ENCODE results near the gene RPL13. TPM values are rescaled to one million over a fixed set of nuclear protein-coding genes. Genes with fewer than 3 reads are reported as not detected.

Gene RPL13
- total RNA-seq, 1 experiment from 2014 or later, result 2,157 TPM

DNA sequence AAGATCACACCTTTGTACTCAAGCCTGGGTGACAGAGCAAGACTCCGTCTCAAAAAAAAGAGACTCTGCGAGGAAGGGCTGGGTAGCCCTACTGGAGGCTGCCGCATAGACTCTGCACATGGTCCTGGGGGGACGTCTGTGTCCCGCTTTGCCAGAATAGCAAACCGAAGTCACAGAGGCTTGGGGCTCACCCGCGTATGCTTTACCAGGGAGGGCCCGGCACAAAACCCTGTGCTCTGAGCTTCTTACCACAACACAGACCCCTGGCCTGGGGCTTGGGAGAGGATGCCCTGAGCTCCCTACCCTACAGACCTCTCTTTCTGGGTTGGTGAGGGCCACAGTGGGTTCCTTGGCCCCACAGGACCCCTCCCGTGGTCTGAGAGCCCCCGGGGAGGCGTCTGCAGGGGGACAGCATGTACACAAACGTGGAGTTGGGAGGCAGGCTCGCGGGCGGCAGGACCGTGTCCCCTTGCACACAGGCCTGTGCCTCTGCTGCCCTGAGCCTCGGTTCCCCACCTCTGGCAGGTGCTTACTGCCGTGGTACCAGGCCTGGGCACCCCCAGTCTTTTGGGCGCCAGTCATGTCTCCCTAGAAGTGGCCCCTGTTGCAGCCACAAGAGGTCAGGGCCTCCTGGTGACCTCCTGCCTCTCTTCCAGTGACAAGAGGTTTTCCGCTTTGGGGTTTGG lies 28.9 kb downstream of the RPL13 start:
- Histone ChIP-seq H2BK20ac (ENCODE audit: low read depth, low read length, poor library complexity, severe bottlenecking) (no peak overlapping the region), H3K18ac (ENCODE audit: insufficient read length, low read depth, low read length) (no peak overlapping the region), H3K4me2 (ENCODE audit: insufficient read depth, insufficient read length, low read length) (no peak overlapping the region), H3K27me3 (ENCODE audit: insufficient read depth, low read length) (no peaks in the 10 kb centered on the region), H2BK15ac (ENCODE audit: low read depth, low read length) (no peak overlapping the region), H3K9me3 (ENCODE audit: control insufficient read depth, low read depth, low read length) (no peaks in the 10 kb centered on the region), H2BK5ac (ENCODE audit: insufficient read length, low read length) (no peak overlapping the region), H3K23me2 (ENCODE audit: insufficient read length, low read depth, low read length, poor library complexity, severe bottlenecking) (no peaks in the 10 kb centered on the region), H2AFZ (ENCODE audit: low read length) (no peak overlapping the region), H3K4ac (ENCODE audit: low read depth, low read length) (no peak overlapping the region), H4K91ac (ENCODE audit: insufficient read length, low read depth, low read length) (no peak overlapping the region), H3K23ac (ENCODE audit: insufficient read length, low read depth, low read length) (no peak overlapping the region), H3K4me1 (ENCODE audit: insufficient read depth, low read length) (no peaks in the 10 kb centered on the region), H4K5ac (ENCODE audit: insufficient read length, low read depth, low read length) (no peak overlapping the region), H3K27ac (ENCODE audit: insufficient read length, low read depth, low read length) (no peak overlapping the region), H3K14ac (ENCODE audit: insufficient read depth, low read length) (no peak overlapping the region), H2AK5ac (ENCODE audit: insufficient read length, low read length) (no peak overlapping the region), H3K56ac (ENCODE audit: insufficient read length, low read depth, low read length) (no peak overlapping the region), H2BK12ac (ENCODE audit: insufficient read length, low read depth, low read length) (no peak overlapping the region), H4K20me1 (ENCODE audit: control insufficient read depth, insufficient read depth, insufficient read length) (no peaks in the 10 kb centered on the region), H3K79me2 (ENCODE audit: insufficient read depth, low read length) (no peaks in the 10 kb centered on the region), H4K8ac (replicated peaks; ENCODE audit: insufficient read length, low read depth, low read length) (no peak overlapping the region), H2BK120ac (ENCODE audit: low read depth, low read length, poor library complexity, severe bottlenecking) (no peak overlapping the region), H3K79me1 (ENCODE audit: insufficient read depth, low read depth, low read length, poor library complexity, severe bottlenecking) (no peaks in the 10 kb centered on the region), H3K9ac (ENCODE audit: extremely low read depth, insufficient read length, low read length) (no peak overlapping the region), H3T11ph (ENCODE audit: low read length) (no peak overlapping the region)
- Mint-ChIP-seq H3K4me1 (no peaks in the 10 kb centered on the region), H3K27me3 (ENCODE audit: low read depth) (no peaks in the 10 kb centered on the region; the same call in 1 of the 2 replicates), H3K4me3 (no peak overlapping the region), H3K36me3 (ENCODE audit: insufficient read depth in 1 of 3, low read depth in 3 of 3) (peaks cover 0 to 12% (median 6%) of the 10 kb centered on the region in 3 experiments; a peak in 5 of 7 replicates), H3K9me3 (peaks cover 3 to 5% of the 10 kb centered on the region in 2 experiments; a peak in 4 of 5 replicates), H3K27ac (no peak overlapping the region)
- WGBS (ENCODE audit: extremely low coverage, insufficient read length, low lambda C conversion rate), result no CpG with 5 or more reads among the region's 21 CpGs
- no peak for DNase-seq
- TF ChIP-seq, protein P1, sequence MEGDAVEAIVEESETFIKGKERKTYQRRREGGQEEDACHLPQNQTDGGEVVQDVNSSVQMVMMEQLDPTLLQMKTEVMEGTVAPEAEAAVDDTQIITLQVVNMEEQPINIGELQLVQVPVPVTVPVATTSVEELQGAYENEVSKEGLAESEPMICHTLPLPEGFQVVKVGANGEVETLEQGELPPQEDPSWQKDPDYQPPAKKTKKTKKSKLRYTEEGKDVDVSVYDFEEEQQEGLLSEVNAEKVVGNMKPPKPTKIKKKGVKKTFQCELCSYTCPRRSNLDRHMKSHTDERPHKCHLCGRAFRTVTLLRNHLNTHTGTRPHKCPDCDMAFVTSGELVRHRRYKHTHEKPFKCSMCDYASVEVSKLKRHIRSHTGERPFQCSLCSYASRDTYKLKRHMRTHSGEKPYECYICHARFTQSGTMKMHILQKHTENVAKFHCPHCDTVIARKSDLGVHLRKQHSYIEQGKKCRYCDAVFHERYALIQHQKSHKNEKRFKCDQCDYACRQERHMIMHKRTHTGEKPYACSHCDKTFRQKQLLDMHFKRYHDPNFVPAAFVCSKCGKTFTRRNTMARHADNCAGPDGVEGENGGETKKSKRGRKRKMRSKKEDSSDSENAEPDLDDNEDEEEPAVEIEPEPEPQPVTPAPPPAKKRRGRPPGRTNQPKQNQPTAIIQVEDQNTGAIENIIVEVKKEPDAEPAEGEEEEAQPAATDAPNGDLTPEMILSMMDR (conservative IDR thresholded peaks at IDR 0.05), result no peak
